Endodermal cell (in vitro differentiated cells): ENCODE measurements around the gene ZNF786. TPM values are rescaled to one million over a fixed set of nuclear protein-coding genes. Genes with fewer than 3 reads are reported as not detected.
"Not testable (repeated sequence)": the region's sequence is repeated elsewhere in the genome, so short reads cannot be mapped to it uniquely, and the experiment has no call there.

ENCODE experiments used
- DNase-seq: peaks from one replicate; pipeline ENCODE4 v3.0.0-alpha.2; 2017
- H3K27ac ChIP-seq: 2 replicates; pipeline ENCODE4 v1.5.1; 2013; ENCODE audit warnings: mild to moderate bottlenecking, low read depth, low read length, moderate library complexity
- H3K27me3 ChIP-seq: 2 replicates; pipeline ENCODE4 v1.6.1; 2013; ENCODE audit warnings: mild to moderate bottlenecking, low read length, moderate library complexity; ENCODE audit not compliant: insufficient read depth, control insufficient read depth, poor library complexity, severe bottlenecking
- H3K36me3 ChIP-seq: 2 replicates; pipeline ENCODE4 v1.7.0; 2013; ENCODE audit warnings: mild to moderate bottlenecking, low read length, moderate library complexity; ENCODE audit not compliant: control insufficient read depth, insufficient read depth
- H3K4me1 ChIP-seq: one replicate; pipeline ENCODE4 v1.7.0; 2013; ENCODE audit warnings: low read length; ENCODE audit not compliant: control insufficient read depth, insufficient read depth
- H3K4me3 ChIP-seq: 2 replicates; pipeline ENCODE4 v1.5.1; 2013; ENCODE audit warnings: mild to moderate bottlenecking, low read length, moderate library complexity
- H3K9ac ChIP-seq: 2 replicates; pipeline ENCODE4 v1.6.1; 2013; ENCODE audit warnings: mild to moderate bottlenecking, low read length, moderate library complexity; ENCODE audit not compliant: poor library complexity, severe bottlenecking; ENCODE audit errors: extremely low read depth
- H3K9me3 ChIP-seq: 2 replicates; pipeline ENCODE4 v1.6.1; 2013; ENCODE audit warnings: mild to moderate bottlenecking, low read length, moderate library complexity; ENCODE audit not compliant: control insufficient read depth
- H3K27ac Mint-ChIP-seq: 2 replicates; pipeline ENCODE4 v1.8.0; 2020; ENCODE audit warnings: mixed read lengths
- H3K27me3 Mint-ChIP-seq: 2 replicates; pipeline ENCODE4 v1.8.0; 2021; ENCODE audit warnings: mild to moderate bottlenecking, mixed read lengths; ENCODE audit not compliant: insufficient read depth
- H3K36me3 Mint-ChIP-seq: 2 replicates; pipeline ENCODE4 v1.8.0; 2020; ENCODE audit warnings: low read depth, mixed read lengths
- H3K4me1 Mint-ChIP-seq: 2 replicates; pipeline ENCODE4 v1.8.0; 2020; ENCODE audit warnings: mixed read lengths
- H3K4me3 Mint-ChIP-seq: 2 replicates; pipeline ENCODE4 v1.8.0; 2020; ENCODE audit warnings: mild to moderate bottlenecking, moderate library complexity, mixed read lengths
- H3K9me3 Mint-ChIP-seq: 2 replicates; pipeline ENCODE4 v1.8.0; 2020; ENCODE audit warnings: mild to moderate bottlenecking, mixed read lengths
- WGBS, 2 experiments: methylation state at CpG; one replicate each; pipeline versions ENCODE4 v1.1.5 to v1.1.7; 2013; ENCODE audit warnings: missing lambda C conversion rate in 2 of 2, mixed read lengths in 1 of 2; ENCODE audit not compliant: insufficient coverage in 1 of 2, insufficient read length in 1 of 2; 5-methylcytosine and 5-hydroxymethylcytosine counted together
- total RNA-seq, 2 donors: library from RNA; stranded (reverse); fragmentation: NEBNext Ultra II Directional in 1 of 2; extraction: Animal tissue kit (Norgen Biotek cat#: 25700) in 1 of 2; gene quantifications; 2 replicates in 1 of 2; 3 replicates in 1 of 2; pipeline ENCODE4 v1.2.1, GENCODE V29; 2021
- TF ChIP-seq, protein P1 (sequence below): fragments of 200-600 bp; sonication (generic); conservative IDR thresholded peaks from 2 replicates; pipeline ENCODE4 v1.5.0; 2021; ENCODE audit warnings: antibody characterized with exemption, mild to moderate bottlenecking

ZNF786 gene
- total RNA-seq, 2 donors from 2014 or later: 12.0 to 13.3 TPM

DNA sequence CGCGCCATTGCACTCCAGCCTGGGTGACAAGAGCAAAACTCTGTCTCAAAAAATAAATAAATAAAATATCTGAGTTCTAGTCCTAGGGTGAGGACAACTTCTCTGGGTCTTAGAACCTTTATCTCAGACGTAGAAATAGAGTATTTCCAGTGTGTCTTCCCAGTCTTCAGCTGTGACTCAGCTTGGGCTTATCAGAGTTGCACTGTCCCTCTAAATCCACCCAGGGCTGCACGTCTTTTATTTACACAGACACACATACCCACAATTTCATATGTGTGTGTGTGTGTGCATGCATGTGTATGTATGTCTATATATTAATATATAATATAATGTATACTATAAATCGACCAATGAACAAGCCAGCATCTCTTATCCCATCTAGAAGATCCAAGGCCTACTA, 49.2 kb downstream of the ZNF786 start:
- WGBS, 2 experiments: 73 to 100% methylated on average over 1 to 4 of the region's 5 CpGs
- Histone ChIP-seq H3K9me3 (no peaks in the 10 kb centered on the region), H3K27me3 (no peaks in the 10 kb centered on the region), H3K36me3 (no peaks in the 10 kb centered on the region), H3K27ac (no peak overlapping the region), H3K4me3 (no peak overlapping the region), H3K4me1 (no peaks in the 10 kb centered on the region), H3K9ac (no peak overlapping the region)
- Mint-ChIP-seq H3K36me3 (peaks cover 2% of the 10 kb centered on the region), H3K4me1 (no peaks in the 10 kb centered on the region), H3K27me3 (peaks cover 6% of the 10 kb centered on the region), H3K27ac (no peak overlapping the region), H3K9me3 (peaks cover 24% of the 10 kb centered on the region), H3K4me3 (no peak overlapping the region)
- DNase-seq: no peak
- TF ChIP-seq, protein P1, sequence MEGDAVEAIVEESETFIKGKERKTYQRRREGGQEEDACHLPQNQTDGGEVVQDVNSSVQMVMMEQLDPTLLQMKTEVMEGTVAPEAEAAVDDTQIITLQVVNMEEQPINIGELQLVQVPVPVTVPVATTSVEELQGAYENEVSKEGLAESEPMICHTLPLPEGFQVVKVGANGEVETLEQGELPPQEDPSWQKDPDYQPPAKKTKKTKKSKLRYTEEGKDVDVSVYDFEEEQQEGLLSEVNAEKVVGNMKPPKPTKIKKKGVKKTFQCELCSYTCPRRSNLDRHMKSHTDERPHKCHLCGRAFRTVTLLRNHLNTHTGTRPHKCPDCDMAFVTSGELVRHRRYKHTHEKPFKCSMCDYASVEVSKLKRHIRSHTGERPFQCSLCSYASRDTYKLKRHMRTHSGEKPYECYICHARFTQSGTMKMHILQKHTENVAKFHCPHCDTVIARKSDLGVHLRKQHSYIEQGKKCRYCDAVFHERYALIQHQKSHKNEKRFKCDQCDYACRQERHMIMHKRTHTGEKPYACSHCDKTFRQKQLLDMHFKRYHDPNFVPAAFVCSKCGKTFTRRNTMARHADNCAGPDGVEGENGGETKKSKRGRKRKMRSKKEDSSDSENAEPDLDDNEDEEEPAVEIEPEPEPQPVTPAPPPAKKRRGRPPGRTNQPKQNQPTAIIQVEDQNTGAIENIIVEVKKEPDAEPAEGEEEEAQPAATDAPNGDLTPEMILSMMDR: no peak

DNA sequence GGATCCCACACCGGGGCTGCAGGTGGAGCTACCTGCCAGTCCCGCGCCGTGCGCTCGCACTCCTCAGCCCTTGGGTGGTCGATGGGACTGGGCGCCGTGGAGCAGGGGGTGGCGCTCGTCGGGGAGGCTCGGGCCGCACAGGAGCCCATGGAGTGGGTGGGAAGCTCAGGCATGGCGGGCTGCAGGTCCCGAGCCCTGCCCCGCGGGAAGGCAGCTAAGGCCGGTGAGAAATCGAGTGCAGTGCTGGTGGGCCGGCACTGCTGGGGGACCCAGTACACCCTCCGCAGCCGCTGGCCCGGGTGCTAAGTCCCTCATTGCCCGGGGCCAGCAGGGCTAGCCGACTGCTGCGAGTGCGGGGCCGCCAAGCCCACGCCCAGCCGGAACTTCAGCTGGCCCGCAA, 51.9 kb downstream of the ZNF786 start:
- H3K27me3 ChIP-seq, H3K9ac ChIP-seq, H3K36me3 Mint-ChIP-seq, H3K9me3 ChIP-seq, H3K36me3 ChIP-seq, H3K4me1 Mint-ChIP-seq, H3K4me1 ChIP-seq, H3K4me3 Mint-ChIP-seq, H3K27ac ChIP-seq, H3K27ac Mint-ChIP-seq, H3K4me3 ChIP-seq, DNase-seq: not testable (repeated sequence)
- Mint-ChIP-seq H3K9me3 (peaks cover 33% of the 10 kb centered on the region), H3K27me3 (peaks cover 13% of the 10 kb centered on the region)
- 50 to 93% methylated on average over 2 to 32 of the region's 32 CpGs for WGBS, 2 experiments

DNA sequence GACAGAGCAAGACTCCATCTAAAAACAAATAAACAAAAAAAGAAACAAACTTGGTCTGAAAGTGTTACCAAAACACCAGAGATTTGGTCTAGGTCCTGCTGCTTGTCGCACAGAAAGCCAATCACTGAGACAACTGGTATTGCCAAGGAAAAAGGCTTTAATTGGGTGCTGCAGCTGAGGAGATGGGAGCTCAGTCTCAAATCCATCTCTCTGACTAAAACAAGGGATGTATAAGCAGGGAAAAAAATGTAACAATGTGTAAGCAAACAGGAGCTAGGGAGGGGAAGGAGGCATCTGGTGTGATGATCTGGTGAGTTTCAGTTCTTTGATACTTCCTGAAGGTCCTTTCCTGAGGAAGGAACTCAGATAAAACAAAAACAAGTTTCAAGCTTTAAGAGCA, 53.8 kb downstream of the ZNF786 start:
- Mint-ChIP-seq H3K4me3 (no peak overlapping the region), H3K4me1 (no peaks in the 10 kb centered on the region), H3K27ac (no peak overlapping the region), H3K9me3 (peaks cover 33% of the 10 kb centered on the region), H3K36me3 (peaks cover 2% of the 10 kb centered on the region), H3K27me3 (peaks cover 15% of the 10 kb centered on the region)
- DNase-seq: no peak
- no peaks in the 10 kb centered on the region for H3K4me1 ChIP-seq
- no peak overlapping the region for H3K9ac ChIP-seq
- H3K27me3 ChIP-seq: no peaks in the 10 kb centered on the region
- TF ChIP-seq, protein P1: no peak
- H3K36me3 ChIP-seq: no peaks in the 10 kb centered on the region
- H3K9me3 ChIP-seq: no peaks in the 10 kb centered on the region
- no peak overlapping the region for H3K27ac ChIP-seq
- H3K4me3 ChIP-seq: no peak overlapping the region
- WGBS, 2 experiments: 94 to 100% methylated on average over 1 of the region's 1 CpG

DNA sequence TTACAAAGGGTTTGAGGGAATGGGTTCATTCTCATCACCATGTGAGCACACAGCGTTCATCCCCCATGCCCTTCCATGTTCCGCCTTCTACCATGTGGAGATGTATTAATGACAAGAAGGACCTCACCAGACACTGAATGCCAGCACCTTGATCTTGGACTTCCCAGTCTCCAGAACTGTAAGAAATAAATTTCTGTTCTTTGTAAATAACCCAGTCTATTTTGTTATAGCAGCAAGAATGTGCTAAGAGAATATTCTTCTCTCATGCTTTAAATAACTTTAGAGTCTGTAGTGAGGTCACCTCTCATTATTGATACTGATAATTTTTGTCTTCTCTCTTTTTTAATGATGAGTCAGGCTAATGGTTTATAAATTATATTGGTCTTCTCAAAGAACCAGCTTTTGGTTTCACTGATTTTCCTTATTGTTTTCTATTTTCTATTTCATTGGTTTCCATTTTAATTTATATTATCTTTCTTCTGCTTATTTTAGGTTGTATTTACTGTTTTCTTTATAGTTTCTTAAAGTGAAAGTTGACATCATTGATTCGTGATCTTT, 59.1 kb downstream of the ZNF786 start:
- H3K4me1 ChIP-seq: no peaks in the 10 kb centered on the region
- peaks cover 21% of the 10 kb centered on the region for H3K27me3 Mint-ChIP-seq
- H3K27ac ChIP-seq: no peak overlapping the region
- H3K4me1 Mint-ChIP-seq: peaks cover 10% of the 10 kb centered on the region
- no peak overlapping the region for H3K4me3 ChIP-seq
- no peaks in the 10 kb centered on the region for H3K9me3 ChIP-seq
- no peak overlapping the region for H3K4me3 Mint-ChIP-seq
- H3K27me3 ChIP-seq: no peaks in the 10 kb centered on the region
- no peak for DNase-seq
- 87% methylated on average over 3 of the region's 3 CpGs; no CpG with 5 or more reads in 1 of the 2 experiments for WGBS, 2 experiments
- no peaks in the 10 kb centered on the region for H3K36me3 ChIP-seq
- TF ChIP-seq, protein P1: no peak
- H3K36me3 Mint-ChIP-seq: no peaks in the 10 kb centered on the region
- H3K9ac ChIP-seq: no peak overlapping the region
- no peak overlapping the region for H3K27ac Mint-ChIP-seq
- peaks cover 10% of the 10 kb centered on the region for H3K9me3 Mint-ChIP-seq

DNA sequence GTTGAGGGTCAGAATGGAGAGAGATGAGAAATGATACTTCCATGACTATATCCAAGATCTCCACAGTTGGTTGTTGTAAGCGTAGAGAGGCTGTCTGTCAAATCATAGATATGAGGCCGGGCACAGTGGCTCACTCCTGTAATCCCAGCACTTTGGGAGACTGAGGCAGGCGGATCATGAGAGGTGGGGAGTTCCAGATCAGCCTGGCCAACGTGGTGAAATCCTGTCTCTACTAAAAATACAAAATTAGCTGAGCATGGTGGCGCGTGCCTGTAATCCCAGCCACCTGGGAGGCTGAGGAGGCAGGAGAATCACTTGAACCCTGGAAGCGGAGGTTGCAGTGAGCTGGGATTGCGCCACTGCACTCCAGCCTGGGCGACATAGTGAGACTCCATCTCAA, 60.1 kb downstream of the ZNF786 start:
- DNase-seq, H3K4me1 ChIP-seq, H3K27ac ChIP-seq, H3K36me3 Mint-ChIP-seq, H3K36me3 ChIP-seq, H3K4me3 Mint-ChIP-seq, H3K4me3 ChIP-seq, H3K27ac Mint-ChIP-seq, H3K9ac ChIP-seq, H3K4me1 Mint-ChIP-seq, H3K27me3 ChIP-seq, H3K9me3 Mint-ChIP-seq, H3K9me3 ChIP-seq: not testable (repeated sequence)
- H3K27me3 Mint-ChIP-seq: peaks cover 16% of the 10 kb centered on the region
- 95 to 96% methylated on average over 8 to 9 of the region's 9 CpGs for WGBS, 2 experiments
